ENCODE data around the gene PPP1R7.
"Not testable (repeated sequence)": the region's sequence is repeated elsewhere in the genome, so short reads cannot be mapped to it uniquely, and the experiment has no call there.

PPP1R7 gene, protein sequence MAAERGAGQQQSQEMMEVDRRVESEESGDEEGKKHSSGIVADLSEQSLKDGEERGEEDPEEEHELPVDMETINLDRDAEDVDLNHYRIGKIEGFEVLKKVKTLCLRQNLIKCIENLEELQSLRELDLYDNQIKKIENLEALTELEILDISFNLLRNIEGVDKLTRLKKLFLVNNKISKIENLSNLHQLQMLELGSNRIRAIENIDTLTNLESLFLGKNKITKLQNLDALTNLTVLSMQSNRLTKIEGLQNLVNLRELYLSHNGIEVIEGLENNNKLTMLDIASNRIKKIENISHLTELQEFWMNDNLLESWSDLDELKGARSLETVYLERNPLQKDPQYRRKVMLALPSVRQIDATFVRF
- total RNA-seq, result 29.1 to 102 (median 66.6) reads per million in 18 experiments

DNA sequence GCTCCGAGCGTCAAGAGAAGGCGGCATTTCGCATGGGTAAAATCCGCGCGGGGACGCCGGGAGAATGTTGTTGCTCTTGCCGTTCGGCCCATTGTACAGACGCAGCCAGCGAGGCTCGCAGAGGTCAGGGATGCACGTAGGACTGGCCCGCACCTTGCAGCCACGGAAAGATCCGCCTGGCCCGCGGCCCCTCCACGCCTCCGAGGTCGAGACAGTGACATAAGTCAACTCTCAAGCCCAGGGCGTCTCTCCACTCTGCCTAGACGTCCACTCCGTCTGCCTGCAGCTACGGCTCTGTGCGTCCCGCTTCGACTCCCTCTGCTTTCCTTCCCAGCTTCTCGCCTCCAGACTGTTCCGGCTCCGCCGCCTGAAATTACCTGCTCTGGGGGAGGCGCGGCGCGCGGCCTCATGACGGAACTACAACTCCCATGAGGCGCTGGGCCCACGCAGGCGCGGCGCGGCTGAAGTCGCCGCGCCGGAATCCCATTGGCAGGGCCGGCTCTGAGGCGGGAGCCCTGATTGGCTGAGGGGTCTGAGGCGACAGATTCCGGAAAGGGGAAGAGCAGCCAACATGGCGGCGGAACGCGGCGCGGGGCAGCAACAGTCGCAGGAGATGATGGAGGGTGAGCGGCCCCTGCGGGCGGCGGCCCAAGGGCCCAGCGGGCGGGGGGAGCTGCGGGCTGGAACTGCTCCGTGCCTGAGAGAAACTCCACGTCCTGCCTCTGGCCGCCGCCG, at the start of gene PPP1R7:
Gene PPP1R7, plus strand, starts transcription at position 543 of the 735 bp plus-strand sequence. Its CDS starts 29 bp downstream, at position 572.
- peak; percentile 93 to 96 for DNase-seq

GRCh38 chr2:241102239-241102803, 47.9 kb upstream of the PPP1R7 start, which contains the start of gene MTERF4:
TSS of gene MTERF4 (minus strand) at chr2:241102287. CDS start at chr2:241102273, 14 bp downstream.
- peak; percentile 84 to 87 for DNase-seq

DNA sequence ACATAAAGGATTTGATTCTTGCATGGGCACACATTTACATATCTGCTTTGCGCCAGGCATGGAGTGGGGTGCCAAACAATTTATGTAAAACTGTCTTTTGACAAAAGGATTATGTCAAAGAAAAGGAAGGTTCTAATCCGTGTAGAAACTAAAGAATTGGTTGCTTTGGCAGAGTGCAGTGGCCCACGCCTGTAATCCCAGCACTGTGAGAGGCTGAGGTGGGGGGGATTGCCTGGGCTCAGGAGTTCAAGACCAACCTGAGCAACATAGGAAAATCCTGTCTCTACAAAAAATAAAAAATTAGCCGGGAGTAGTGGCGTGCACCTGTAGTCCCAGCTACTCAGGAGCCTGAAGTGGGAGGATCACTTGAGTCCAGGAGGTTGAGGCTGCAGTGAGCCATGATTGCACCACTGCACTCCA, 47.1 kb upstream of the PPP1R7 start:
- DNase-seq, result no peak

DNA sequence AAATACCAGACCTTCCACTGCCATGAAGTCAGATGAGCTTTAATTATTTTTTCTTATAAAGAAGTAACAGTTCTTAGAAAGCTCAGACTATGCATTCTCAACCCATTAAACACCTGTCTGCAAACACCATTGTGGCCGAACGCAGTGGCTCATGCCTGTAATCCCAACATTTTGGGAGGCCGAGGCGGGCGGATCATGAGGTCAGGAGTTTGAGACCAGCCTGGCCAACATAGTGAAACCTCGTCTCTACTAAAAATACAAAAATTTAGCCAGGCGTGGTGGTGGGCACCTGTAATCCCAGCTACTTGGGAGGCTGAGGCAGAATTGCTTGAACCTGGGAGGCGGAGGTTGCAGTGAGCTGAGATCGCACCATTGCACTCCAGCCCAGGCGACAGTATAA, 45.7 kb upstream of the PPP1R7 start:
- DNase-seq, result not testable (repeated sequence)

GRCh38 chr2:241105641-241106040, 44.6 kb upstream of the PPP1R7 start:
- no peak for DNase-seq

DNA sequence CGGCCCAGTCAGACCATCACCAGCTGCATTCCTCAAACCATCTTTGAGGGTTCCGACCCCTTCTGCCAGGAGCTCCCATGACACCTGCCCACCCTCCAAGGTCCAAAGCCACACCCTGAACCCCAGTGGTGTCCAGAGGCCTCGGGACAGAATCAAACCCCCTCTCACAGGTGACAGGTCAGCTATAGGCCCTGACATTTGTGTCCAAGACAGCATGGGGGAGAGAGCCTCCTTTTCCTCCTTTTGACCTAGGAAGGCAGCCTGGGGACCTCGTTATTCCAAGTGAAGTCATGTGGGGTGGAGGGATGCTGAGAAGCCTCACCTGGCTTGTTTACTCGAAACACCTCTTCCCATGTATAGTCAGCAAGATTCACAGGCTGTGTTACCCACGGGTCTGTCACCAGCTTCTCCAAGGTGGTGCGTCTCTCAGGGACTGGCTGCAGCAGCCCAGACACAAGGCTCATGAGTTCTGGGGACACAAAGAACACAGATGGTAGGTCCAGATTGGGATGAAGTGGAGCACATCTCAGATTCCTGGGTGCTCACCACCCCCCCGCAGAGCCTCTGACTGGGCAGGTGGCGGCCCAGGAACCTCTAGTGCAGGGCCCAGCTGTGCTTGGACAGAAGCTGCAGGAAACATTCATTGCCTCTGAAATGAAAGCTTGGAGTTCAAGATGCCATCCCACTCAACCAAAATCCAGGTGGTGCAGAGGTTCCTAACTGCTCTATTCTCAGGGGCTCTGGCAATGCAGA, 43.1 kb upstream of the PPP1R7 start:
- DNase-seq, result no peak

DNA sequence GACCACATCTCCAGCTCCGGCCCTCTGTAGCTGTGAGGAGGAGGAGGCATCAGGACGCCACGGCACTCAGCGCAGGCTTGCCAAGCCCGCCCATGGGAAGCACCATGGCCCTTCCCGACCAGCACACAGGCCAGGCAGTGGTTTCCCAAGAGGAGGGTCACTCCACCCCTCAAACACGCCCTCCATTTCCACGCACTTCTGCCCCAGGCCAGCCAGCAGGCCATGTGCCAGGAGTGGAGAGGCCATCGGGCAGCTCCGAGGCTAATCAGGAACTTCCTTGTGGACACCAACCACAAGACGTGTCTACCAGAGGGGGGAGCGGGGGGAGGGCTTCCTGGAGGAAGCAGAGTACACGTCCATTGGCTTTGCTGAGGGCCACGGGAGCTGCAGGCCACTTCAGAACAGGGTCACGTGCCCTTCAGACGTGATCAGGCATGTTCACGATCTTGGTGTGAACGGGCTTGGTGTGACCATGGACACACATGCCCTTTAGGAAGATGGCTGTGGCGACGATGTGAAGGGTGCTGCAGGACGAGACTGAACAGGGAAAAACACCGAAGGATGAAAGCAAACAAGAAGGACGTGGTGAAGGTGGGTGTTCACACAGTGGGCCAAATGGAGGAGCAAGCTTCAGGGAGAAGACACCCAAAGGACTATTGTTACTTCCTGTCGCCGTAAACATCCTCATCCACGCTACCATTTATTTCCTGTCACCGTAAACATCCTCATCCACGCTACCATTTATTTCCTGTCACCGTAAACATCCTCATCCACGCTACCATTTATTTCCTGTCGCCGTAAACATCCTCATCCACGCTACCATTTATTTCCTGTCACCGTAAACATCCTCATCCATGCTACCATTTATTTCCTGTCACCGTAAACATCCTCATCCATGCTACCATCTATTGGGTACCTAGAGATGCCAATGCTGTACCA, 41.7 kb upstream of the PPP1R7 start:
- no peak for DNase-seq

- no peak for DNase-seq
Observed at GRCh38 chr2:241109210-241110088, 40.8 kb upstream of the PPP1R7 start.

- no peak for DNase-seq
Observed at GRCh38 chr2:241110089-241110606, 40.1 kb upstream of the PPP1R7 start.

DNA sequence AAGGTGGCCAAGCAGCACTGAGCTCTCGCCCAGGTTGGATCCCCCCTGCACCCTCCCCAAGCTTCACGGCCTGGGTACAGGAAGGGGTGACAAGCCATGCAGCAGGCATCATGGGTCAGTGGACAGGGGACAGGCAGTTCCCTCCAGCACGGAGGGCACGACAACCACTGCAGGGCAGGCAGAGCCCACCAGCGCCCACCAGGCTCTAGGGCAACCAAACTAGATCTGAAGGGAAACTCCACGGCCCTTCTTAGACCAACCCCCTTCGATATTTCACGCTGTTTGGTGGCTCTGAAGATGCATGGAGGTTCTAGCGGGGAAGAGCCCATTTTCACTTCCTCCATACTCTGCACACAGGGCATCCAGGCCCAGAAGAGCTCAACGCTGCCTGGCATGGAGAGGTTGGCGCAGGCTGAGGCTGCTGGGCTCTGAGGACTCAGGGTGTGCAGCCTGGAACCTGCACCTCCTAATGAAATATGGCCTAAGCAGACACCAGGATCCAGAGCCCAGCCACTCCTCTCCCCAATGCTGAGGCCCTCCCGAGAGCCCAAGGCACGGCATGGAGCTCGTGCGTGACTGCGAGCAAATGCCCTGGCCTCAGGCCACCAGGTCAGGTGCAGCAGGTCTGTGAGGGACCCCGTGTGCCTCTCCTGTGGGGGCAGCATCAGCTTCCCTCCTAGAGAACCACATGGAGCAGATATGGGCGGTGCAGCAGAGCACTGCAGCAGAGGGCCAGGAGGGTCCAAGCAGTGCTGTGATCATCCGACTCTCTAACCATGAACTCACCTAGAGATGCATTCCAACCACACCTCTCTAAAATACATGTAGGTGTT, 39.4 kb upstream of the PPP1R7 start:
- no peak for DNase-seq

GRCh38 chr2:241111440-241111805, 38.8 kb upstream of the PPP1R7 start:
- no peak for DNase-seq

DNA sequence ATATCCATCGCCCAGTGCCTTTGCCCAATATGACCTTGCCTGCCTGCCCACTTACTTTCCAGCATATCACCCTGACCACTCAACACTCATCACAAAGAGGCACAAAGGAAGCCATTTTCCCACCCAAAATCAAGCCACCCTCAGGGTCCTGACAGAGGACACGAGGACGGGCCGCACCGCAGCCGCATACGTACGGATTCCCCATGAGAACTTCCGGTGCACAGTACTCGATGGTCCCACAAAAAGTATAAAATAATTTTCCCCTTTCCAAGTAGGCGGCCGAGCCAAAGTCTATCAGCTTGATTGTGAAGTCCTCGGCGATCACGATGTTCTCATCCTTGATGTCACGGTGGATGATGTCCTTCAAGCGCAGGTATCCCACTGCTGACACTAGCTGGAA, 38.2 kb upstream of the PPP1R7 start:
- DNase-seq, result no peak

- no peak for DNase-seq
Observed at GRCh38 chr2:241112592-241112991, 37.7 kb upstream of the PPP1R7 start.

- no peak for DNase-seq
Observed at GRCh38 chr2:241114836-241115235, 35.4 kb upstream of the PPP1R7 start.

GRCh38 chr2:241115361-241115760, 34.9 kb upstream of the PPP1R7 start:
- no peak for DNase-seq

DNA sequence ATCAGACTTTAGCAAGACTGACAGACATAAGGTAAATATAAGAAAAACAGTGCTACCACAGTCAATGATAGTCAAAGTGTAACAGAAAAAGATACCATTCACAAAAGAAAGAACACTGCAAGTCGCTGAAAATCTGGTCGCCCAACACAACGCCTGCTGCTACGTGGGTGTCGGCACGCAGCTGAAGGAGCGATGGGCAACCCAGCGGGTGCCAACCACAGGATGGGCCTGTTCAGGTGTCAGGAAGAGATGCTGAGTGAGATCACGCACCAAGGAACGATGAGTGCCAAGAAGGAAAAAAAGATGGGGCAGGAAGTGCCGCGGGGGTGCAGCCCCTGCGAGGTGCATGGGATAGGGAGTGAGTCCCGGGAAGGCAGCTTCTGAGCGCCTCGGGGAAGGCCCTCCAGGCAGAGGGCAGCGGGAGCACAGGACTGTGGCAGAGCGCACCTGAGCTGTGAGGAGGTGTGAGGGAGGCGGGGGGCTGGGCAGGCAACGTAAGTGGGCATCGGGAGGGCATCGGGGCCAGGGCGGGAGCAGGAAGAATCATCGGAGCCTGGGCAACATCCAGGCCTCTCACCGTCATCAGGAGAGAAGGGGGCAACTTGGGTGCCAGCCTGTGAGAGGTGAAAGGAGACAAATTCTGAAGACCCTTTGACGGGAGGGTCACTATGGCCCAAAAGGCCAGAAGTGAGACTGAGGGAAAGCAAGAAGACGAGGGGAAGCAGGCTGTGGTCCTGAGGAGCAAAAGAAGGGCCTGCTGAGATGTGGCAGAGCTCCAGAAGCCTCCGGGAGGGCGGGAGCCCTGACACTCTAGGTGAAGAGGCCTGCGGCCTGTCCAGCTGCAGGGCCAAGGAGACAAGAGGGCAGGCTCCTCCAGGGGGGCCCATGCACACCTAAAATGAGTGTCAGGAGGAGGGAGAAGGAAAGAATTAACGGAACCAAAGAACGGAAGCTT, 33.4 kb upstream of the PPP1R7 start:
- no peak for DNase-seq

DNA sequence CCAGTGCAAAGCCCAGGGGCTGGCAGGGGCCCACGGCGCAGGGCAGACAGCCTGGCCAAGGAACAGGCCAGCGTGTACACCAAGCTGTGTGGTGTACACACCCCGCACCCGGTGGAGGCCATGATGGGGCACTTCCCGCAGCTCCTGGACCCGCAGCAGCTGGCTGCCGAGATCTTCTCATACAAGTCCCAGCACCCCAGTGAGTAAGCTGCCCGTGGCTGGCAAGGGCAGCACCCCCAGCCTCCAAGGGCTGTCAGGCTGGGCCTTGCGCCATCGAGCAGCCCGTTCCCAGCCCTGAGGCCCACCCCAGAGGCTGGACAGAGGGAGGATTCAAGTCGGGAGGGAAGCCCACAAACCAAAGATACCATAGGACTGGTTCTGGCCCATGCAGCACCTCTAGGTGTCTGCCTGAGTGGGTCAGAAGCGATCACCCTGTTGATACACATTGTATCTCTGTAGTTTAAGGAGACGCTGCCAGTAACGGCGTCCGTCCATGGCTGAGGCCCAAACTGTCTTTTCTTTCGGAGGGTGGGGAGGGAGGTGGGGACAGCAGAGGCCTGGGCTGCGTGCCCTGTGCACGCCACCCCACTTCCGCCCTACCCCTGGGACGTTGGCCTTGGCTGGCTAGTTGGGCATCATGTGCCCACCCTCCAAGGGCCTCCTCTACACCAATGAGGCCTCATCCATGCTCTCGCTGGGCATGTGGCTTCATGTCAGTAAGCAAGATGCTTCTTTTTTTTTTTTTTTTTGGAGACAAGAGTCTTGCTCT, 31.3 kb upstream of the PPP1R7 start:
- DNase-seq, result no peak

Data from inflammatory macrophage (primary cell).